Mesendoderm (in vitro differentiated cells): ENCODE results near the gene MERTK.

Experiments used
- DNase-seq: peaks from one replicate; pipeline ENCODE4 v3.0.0; 2013
- H2AK5ac ChIP-seq: 2 replicates; pipeline ENCODE4 v1.6.1; 2013; ENCODE audit warnings: low read length, inconsistent platforms
- H2BK120ac ChIP-seq: 2 replicates; pipeline ENCODE4 v1.6.1; 2013; ENCODE audit warnings: low read depth, mild to moderate bottlenecking, low read length, moderate library complexity, mixed read lengths
- H2BK15ac ChIP-seq: replicated peaks from 2 replicates; pipeline ENCODE4 v1.6.1; 2013; ENCODE audit warnings: low read depth, mild to moderate bottlenecking, moderate library complexity
- H2BK5ac ChIP-seq: 2 replicates; pipeline ENCODE4 v1.6.1; 2013; ENCODE audit warnings: low read length, inconsistent platforms
- H3K18ac ChIP-seq: 2 replicates; pipeline ENCODE4 v1.6.1; 2013; ENCODE audit warnings: mild to moderate bottlenecking, low read length, mixed read lengths
- H3K23ac ChIP-seq: one replicate; pipeline ENCODE4 v1.6.1; 2013; ENCODE audit warnings: low read length
- H3K27ac ChIP-seq: 2 replicates; pipeline ENCODE4 v1.5.1; 2013; ENCODE audit warnings: low read depth, mild to moderate bottlenecking, inconsistent platforms, low read length, moderate library complexity
- H3K27me3 ChIP-seq: 2 replicates; pipeline ENCODE4 v1.6.1; 2013; ENCODE audit warnings: low read length, control low read depth, mild to moderate bottlenecking, inconsistent platforms; ENCODE audit not compliant: insufficient read depth, poor library complexity
- H3K36me3 ChIP-seq: 2 replicates; pipeline ENCODE4 v1.6.1; 2013; ENCODE audit warnings: low read length, inconsistent platforms; ENCODE audit not compliant: control insufficient read depth, insufficient read depth
- H3K4ac ChIP-seq: one replicate; pipeline ENCODE4 v1.6.1; 2013; ENCODE audit warnings: low read depth, mild to moderate bottlenecking, low read length, moderate library complexity
- H3K4me1 ChIP-seq: 2 replicates; pipeline ENCODE4 v1.6.1; 2013; ENCODE audit warnings: low read depth, low read length, inconsistent platforms; ENCODE audit not compliant: control insufficient read depth
- H3K4me2 ChIP-seq: 2 replicates; pipeline ENCODE4 v1.6.1; 2013; ENCODE audit warnings: low read length
- H3K4me3 ChIP-seq: 2 replicates; pipeline ENCODE4 v1.5.1; 2013; ENCODE audit warnings: mild to moderate bottlenecking, low read length
- H3K56ac ChIP-seq: one replicate; pipeline ENCODE4 v1.6.1; 2013; ENCODE audit warnings: low read length
- H3K79me1 ChIP-seq: 2 replicates; pipeline ENCODE4 v1.6.1; 2013; ENCODE audit warnings: low read length, inconsistent platforms
- H3K79me2 ChIP-seq: 2 replicates; pipeline ENCODE4 v1.6.1; 2013; ENCODE audit warnings: mild to moderate bottlenecking, low read length; ENCODE audit not compliant: control insufficient read depth, insufficient read depth
- H3K9ac ChIP-seq: 2 replicates; pipeline ENCODE4 v1.6.1; 2013; ENCODE audit warnings: low read length, inconsistent platforms
- H4K5ac ChIP-seq: one replicate; pipeline ENCODE4 v1.6.1; 2013; ENCODE audit warnings: low read length
- H4K8ac ChIP-seq: one replicate; pipeline ENCODE4 v1.6.1; 2013; ENCODE audit warnings: low read depth, mild to moderate bottlenecking, control low read depth, low read length, moderate library complexity
- WGBS: extraction: QIAGEN DNeasy Blood & Tissue Kit; methylation state at CpG from one replicate; pipeline ENCODE4 v1.1.7; 2013; ENCODE audit warnings: low lambda C conversion rate, missing lambda C conversion rate; ENCODE audit not compliant: insufficient coverage; ENCODE audit errors: extremely low coverage; 5-methylcytosine and 5-hydroxymethylcytosine counted together

Gene MERTK

DNA sequence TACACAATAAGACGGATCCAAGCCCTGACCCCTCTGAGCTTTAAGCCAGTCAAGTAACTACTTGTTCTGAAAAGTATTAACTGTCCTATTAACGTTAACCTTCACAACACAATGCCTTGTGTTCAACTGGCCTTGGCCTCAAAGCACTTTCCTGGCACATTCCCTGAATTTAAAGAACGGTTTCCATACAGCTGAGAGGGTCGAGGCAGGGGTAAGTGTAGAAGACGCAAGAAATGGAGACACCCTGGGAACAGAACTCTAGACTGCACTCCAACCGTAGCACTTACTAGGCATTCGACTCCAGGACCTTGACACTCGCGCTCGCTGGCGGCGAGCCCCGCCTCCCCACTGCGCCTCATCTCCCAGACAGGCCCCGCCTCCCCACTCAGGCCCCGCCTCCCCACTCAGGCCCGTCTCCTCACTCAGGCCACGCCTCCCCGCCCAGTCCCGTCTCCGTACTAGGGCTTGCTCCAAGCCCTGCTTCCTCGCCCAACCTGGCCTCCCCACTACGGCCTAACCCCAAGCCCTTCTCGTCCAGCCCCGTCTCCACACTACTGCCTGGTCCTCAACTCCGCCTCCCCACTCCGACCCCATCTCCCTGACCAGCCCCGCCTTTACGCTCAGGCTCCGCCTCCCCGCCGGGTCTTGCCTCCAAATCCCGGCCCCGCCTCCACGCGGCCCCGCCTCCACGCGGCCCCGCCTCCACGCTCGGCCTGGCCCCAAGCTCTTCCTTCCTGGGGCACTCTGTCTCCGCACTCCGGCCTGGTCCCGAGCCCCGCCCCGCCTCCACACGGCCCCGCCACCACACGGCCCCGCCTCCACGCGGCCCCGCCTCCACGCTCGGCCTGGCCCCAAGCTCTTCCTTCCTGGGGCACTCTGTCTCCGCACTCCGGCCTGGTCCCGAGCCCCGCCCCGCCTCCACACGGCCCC lies 155.8 kb downstream of the MERTK start:
- Histone ChIP-seq H3K23ac (peak overlapping the region; percentile 91), H3K4me1 (no peaks in the 10 kb centered on the region), H4K8ac (no peak overlapping the region), H3K4me2 (peak overlapping the region; percentile 96), H4K5ac (no peak overlapping the region), H3K56ac (peak overlapping the region; percentile 100), H3K18ac (no peak overlapping the region), H2BK5ac (peak overlapping the region; percentile 99), H3K36me3 (no peaks in the 10 kb centered on the region), H3K9ac (peak overlapping the region; percentile 95), H3K4me3 (peak overlapping the region; percentile 90), H3K27me3 (no peaks in the 10 kb centered on the region), H3K27ac (peak overlapping the region; percentile 93), H2BK120ac (no peak overlapping the region), H3K79me2 (no peaks in the 10 kb centered on the region), H2BK15ac (no peak overlapping the region), H3K4ac (no peak overlapping the region), H3K79me1 (peaks cover 8% of the 10 kb centered on the region), H2AK5ac (no peak overlapping the region)
- no CpG with 5 or more reads among the region's 62 CpGs for WGBS
- DNase-seq, result peak; percentile 99

DNA sequence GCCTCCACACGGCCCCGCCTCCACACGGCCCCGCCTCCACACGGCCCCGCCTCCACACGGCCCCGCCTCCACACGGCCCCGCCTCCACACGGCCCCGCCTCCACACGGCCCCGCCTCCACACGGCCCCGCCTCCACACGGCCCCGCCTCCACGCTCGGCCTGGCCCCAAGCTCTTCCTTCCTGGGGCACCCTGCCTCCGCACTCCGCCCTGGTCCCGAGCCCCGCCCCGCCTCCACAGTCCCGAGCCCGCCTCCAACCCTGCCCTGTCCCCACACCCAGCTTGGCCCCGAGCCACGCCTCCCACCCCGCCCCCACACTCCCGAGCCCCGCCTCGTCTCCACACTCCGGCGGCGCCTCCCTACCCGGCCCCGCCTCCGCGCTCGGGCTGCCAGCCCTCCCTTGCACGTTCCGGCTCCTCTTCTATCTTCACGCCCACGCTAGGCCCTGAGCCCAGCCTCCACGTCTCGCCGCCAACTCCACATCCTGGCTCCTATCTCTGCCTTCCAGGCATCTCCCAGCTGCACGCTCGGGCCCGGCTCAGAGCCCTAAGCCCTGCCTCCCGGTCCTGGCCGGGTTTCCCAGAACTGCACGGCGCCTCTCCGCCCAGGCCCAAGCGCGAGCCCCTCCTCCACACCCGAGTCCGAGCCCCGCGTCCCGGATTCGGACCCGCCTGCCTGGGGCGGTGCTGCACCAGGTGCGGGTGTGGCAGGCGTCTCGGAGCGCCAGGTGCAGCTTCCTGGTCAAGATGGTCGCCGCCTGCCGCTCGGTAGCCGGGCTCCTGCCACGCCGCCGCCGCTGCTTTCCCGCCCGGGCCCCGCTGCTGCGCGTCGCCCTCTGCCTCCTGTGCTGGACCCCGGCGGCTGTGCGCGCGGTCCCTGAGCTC lies 156.7 kb downstream of the MERTK start, which contains the start of gene TMEM87B:
Gene TMEM87B, plus strand, starts transcription at position 423 of the 883 bp plus-strand sequence. Its CDS starts 323 bp downstream, at position 746.
- H2BK15ac ChIP-seq, result no peak within 1 kb of the TSS
- peaks cover 9% of the 10 kb centered on the region for H3K79me1 ChIP-seq
- H4K5ac ChIP-seq, result no peak within 1 kb of the TSS
- no peak within 1 kb of the TSS for H2AK5ac ChIP-seq
- H3K4me2 ChIP-seq, result peak within 1 kb of the TSS; percentile 86
- peak; percentile 98 for DNase-seq
- peaks cover 3% of the 10 kb centered on the region for H3K4me1 ChIP-seq
- H3K4ac ChIP-seq, result peak within 1 kb of the TSS; percentile 56
- no CpG with 5 or more reads among the region's 90 CpGs for WGBS
- H3K79me2 ChIP-seq, result no peaks in the 10 kb centered on the region
- H3K23ac ChIP-seq, result peak within 1 kb of the TSS; percentile 91
- H2BK120ac ChIP-seq, result no peak within 1 kb of the TSS
- no peaks in the 10 kb centered on the region for H3K27me3 ChIP-seq
- peak within 1 kb of the TSS; percentile 95 for H3K9ac ChIP-seq
- H3K36me3 ChIP-seq, result no peaks in the 10 kb centered on the region
- peak within 1 kb of the TSS; percentile 7 for H4K8ac ChIP-seq
- H3K56ac ChIP-seq, result peak within 1 kb of the TSS; percentile 100
- peak within 1 kb of the TSS; percentile 93 for H3K27ac ChIP-seq
- peak within 1 kb of the TSS; percentile 28 for H3K18ac ChIP-seq
- H3K4me3 ChIP-seq, result peak within 1 kb of the TSS; percentile 90
- H2BK5ac ChIP-seq, result peak within 1 kb of the TSS; percentile 99

DNA sequence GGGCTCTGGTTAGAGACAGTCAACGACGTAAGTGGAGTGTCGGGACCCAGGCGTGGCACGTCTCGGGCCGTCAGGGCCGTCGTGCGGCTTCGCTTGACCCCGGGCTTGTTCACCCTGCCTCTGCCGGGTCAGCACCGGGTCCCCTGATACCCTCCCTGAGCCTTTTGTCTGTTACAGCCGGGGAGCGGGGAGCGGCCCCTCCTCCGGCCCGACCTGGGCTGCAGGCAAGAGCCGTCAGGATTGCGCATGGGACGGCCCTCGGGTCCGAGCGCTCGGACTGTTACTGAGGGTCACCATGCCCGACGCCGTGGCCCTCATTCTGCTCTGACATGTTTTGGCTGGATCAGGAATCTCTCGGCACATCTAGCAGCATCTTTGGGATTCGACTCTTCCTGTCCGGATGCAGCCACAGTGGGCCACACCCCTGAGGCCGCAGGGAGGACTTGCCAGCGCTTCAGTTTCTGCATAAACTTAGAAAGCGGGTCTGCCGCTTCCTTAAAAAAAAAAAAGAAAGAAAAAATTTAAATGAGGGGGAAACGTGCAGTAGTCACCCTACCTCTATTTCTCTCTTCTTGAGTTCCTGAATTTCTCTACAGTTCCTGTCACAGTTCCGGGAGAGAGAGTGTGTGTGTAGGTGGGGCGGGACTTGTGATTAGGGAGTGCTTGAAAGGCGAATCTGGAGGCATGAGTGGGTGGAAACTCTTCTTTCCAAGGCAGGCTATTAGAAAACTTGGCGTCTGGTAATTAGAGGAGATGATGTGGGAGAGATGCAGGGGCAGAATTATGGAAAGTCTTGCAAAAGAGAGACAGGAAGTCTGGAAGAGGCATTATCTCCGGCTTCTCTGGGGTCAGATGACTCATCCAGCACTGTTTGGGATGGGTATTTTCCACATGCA lies 157.6 kb downstream of the MERTK start:
- Histone ChIP-seq H3K4me3 (peak overlapping the region; percentile 71), H3K4me2 (peak overlapping the region; percentile 86), H3K23ac (no peak overlapping the region), H3K79me2 (no peaks in the 10 kb centered on the region), H4K8ac (no peak overlapping the region), H2AK5ac (no peak overlapping the region), H3K56ac (peak overlapping the region; percentile 97), H4K5ac (no peak overlapping the region), H3K79me1 (peaks cover 9% of the 10 kb centered on the region), H3K4me1 (peaks cover 3% of the 10 kb centered on the region), H2BK120ac (no peak overlapping the region), H3K18ac (peak overlapping the region; percentile 65), H3K36me3 (no peaks in the 10 kb centered on the region), H3K4ac (no peak overlapping the region), H3K27me3 (no peaks in the 10 kb centered on the region), H2BK15ac (no peak overlapping the region), H3K9ac (peak overlapping the region; percentile 89), H2BK5ac (no peak overlapping the region), H3K27ac (peak overlapping the region; percentile 88)
- DNase-seq, result peak; percentile 69
- no CpG with 5 or more reads among the region's 42 CpGs for WGBS

DNA sequence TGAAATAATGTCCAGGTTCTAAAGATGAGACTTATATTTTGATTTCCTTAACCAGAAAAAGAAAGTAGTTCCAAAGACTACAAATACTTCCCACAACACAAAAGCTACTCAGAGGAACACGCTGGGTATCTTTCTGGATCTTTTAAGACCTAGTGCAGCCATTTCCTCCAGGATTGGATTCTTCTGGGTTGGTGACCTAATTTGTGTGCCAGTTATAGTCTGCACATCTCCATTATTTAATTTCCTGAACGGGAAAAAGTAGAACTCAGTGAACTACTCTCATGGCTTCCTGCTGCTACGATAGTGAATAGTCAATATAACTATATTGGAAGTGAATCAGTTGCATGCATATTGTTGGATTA lies 158.2 kb downstream of the MERTK start:
- H3K4me1 ChIP-seq, result peaks cover 3% of the 10 kb centered on the region
- no CpG with 5 or more reads among the region's 3 CpGs for WGBS
- DNase-seq, result no peak

DNA sequence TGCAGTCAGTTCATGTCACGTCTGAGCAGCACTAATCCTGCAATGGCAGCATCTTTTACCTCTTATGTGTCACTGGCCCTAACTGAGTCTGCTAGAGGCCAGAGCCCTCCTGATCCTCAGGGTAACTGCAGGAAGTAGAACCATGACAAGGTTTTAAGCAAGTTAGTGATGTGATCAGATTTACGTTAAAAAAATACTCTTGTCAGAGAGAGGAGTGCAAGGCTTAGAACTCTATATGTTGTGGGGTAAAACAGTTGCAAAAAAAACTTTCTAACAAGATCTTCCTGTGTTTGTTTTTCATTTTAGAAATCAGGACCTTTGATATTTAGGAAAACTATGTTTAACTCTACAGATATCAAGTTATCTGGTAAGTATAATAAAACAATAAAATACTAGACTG lies 161.3 kb downstream of the MERTK start:
- Histone ChIP-seq H3K4me3 (no peak overlapping the region), H2BK15ac (no peak overlapping the region), H3K4me1 (peaks cover 6% of the 10 kb centered on the region), H2AK5ac (no peak overlapping the region), H3K23ac (peak overlapping the region; percentile 1), H3K79me2 (no peaks in the 10 kb centered on the region), H3K18ac (no peak overlapping the region), H2BK120ac (no peak overlapping the region), H3K4ac (no peak overlapping the region), H3K9ac (no peak overlapping the region), H3K56ac (no peak overlapping the region), H3K27me3 (no peaks in the 10 kb centered on the region), H3K36me3 (no peaks in the 10 kb centered on the region), H2BK5ac (no peak overlapping the region), H3K4me2 (no peak overlapping the region), H3K27ac (no peak overlapping the region), H4K8ac (no peak overlapping the region), H4K5ac (no peak overlapping the region), H3K79me1 (peaks cover 9% of the 10 kb centered on the region)
- no peak for DNase-seq
- no CpG with 5 or more reads among the region's 2 CpGs for WGBS

More for the DNA sequence above, 158.2 kb downstream of the MERTK start:
- Histone ChIP-seq H2BK15ac (no peak overlapping the region), H4K5ac (no peak overlapping the region), H2BK5ac (no peak overlapping the region), H2BK120ac (no peak overlapping the region), H3K27ac (no peak overlapping the region), H3K36me3 (no peaks in the 10 kb centered on the region), H3K9ac (no peak overlapping the region), H2AK5ac (no peak overlapping the region), H3K4me3 (no peak overlapping the region), H3K27me3 (no peaks in the 10 kb centered on the region), H3K4ac (no peak overlapping the region), H3K18ac (peak overlapping the region; percentile 65), H3K4me2 (no peak overlapping the region), H3K23ac (no peak overlapping the region), H3K56ac (peak overlapping the region; percentile 54), H4K8ac (no peak overlapping the region), H3K79me2 (no peaks in the 10 kb centered on the region), H3K79me1 (peaks cover 9% of the 10 kb centered on the region)
